ENCODE measurements around the gene UQCR10.
"Not testable (repeated sequence)": the region's sequence is repeated elsewhere in the genome, so short reads cannot be mapped to it uniquely, and the experiment has no call there.

UQCR10 gene

DNA sequence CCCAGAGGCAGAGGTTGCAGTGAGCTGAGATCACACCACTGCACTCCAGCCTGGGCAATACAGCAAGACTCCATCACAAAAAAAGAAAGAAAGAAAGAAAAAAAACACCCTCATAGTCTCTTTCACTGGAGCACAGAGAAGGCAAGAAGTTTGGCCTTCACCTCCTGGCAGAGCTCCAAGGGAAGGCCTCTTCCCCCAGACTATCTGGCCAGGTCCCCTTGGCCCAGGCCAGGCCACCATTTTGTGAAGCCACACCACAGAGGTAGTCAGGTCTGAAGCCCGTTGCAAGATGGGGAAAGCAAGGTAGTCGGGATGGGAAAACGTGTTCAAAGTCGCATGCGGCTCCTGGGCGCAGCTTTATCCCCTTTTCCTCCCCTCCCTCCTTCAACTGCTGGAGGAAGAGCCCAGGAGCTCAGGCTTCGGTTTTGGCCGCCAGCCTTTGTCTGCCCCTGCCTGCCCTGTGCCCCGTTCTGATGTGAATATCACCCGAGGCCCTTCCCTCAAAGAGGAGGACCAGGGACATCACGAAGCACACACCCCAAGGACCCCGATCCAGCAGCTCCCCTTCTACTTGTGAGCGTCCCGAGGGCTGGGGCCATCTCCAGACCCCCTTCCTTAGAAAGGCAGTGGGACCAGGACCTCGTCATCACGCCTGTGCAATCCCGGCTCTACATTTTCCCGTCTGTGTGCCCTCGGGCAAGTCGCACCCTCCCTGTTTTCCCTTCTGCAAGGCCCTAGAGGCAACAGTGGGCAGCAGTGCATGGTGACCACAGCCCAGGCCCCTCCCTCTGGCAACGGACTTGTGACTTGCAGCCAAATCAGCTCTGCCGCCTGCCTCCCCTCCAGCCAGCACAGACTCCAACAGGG is 29.7 kb upstream of the UQCR10 start:
- DNase-seq, result no peak

DNA sequence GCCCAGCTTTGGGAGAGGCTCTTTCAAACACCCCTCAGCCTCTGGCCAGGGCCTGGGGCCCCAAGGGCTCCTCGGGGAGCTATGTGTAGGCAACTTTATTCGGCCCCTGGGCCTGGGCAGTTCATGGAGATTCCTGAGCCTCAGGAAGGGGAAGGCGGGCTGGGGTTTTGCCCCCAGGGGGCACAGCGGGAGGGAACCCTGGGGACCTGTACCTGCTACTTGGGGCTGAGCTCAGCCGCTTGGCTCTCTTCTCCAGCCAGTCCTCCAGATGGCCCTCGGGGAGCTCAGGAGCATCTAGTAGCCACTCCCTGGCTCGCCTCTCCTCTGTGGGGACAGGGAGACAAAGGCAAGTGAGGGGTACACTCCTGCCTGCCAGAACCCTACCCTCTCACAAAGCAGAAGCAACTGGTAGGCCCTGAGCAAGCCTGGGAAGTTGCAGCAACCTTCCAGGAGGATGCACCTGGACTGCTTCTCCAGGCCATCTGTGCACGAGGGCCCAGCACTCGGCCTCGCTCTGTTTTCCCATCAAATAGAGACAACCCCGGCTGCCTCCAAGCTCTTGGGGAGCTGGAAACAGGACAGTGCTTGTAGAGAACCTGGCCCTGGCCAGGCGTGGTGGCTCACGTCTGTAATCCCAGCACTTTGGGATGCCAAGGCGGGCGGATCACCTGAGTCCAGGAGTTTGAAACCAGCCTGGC is 28.9 kb upstream of the UQCR10 start:
- DNase-seq, result no peak

DNA sequence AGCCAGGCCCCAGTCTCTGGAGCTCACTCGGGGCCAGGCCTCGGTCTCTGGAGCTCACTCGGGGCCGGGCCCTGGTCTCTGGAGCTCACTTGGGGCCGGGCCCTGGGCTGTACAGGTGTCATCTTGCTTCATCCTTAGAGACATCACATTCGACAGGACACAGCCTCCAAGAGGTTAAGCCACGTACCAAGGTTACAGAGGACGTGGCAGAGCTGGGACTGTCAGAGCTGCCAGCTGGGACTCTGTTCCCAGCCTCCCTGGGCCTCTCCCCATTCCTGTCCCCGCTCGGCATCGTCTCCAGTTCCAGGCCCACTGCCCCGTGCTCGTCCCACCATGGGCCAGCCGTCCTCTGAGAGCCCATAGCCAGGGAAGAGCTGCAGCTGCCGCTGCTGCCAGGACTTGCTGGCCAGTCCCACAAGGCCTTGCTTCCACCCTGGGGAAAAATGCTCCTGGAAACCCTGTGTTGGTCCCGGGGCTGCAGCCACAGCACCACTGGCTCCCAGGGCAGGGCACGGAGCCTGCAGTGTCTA is 27.8 kb upstream of the UQCR10 start:
- DNase-seq, result no peak

DNA sequence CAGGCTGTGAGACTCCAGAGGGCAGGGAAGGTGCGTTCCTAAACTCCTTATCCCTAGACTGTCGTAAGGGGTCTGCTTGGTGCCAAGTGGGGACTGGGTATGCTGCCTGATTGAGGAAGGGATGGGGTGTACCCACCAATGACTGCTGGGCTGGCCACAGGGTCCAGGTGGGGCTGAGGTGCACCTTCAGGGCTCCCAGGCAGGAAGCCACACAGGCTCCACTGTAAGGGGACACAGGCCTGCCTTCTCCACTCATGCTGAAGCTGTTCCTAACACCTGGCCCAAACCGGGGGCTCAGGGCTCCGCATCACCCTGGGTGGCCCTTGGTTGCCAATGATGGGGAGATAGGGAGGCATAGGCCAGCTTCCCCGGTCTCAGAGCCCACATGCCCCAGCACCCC is 27.0 kb upstream of the UQCR10 start:
- DNase-seq, result no peak

DNA sequence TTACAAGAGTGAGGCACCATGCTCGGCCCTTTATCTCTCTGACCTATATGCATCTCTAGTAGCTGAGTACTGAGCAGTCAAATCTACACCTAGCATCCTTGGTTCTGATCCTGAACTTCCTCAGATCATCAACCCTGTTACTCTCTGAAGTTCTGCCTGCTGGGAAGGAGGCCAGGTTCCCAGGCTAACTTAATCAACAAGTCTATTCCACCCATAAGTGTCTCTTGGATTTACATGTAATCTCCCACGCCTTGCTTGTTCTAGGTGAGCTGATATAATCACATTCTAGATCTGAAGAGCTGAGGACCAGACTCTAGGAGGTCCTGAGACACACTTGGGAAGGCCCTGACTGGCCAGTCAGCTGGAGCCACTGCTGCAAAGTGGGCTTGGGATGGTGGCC is 25.2 kb upstream of the UQCR10 start:
- no peak for DNase-seq

DNA sequence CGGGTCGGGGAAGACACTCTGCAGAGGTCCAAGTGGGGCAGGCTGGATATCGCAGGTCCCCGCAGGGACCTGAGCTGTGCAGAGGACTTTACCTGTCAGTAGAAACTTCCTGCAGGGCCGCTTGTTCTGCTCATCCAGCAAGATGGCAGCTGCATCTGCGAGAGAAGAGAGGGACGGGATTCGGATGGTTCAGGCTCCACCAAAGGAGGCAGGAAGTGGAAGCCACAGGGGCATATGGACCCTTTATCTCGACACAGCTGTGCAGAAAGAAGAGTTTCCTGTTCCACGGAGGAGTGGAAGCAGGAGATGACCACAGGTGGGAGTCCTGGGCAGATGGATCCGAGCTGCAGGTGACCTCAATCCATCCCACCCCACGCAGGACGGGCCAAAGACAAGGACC is 24.8 kb upstream of the UQCR10 start:
- no peak for DNase-seq

DNA sequence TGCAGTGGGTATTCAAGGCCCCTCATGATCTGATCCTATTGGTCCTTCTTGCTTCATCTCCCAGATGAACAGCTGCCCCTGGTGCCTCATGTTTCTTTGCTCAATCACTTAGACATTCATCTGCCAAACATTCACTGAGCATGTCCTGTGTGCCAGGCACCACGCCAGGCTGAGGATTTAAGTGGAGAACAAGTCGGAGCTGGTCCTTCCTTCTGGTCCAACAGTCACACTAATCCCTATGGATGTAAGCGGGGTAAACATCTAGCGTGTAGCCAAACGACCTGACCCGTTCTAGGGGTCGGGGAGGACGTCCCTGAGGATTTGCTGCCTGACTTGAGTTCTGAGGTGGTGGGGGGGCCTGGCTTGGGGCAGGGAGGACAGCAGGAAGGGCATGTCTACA is 22.3 kb upstream of the UQCR10 start:
- no peak for DNase-seq

DNA sequence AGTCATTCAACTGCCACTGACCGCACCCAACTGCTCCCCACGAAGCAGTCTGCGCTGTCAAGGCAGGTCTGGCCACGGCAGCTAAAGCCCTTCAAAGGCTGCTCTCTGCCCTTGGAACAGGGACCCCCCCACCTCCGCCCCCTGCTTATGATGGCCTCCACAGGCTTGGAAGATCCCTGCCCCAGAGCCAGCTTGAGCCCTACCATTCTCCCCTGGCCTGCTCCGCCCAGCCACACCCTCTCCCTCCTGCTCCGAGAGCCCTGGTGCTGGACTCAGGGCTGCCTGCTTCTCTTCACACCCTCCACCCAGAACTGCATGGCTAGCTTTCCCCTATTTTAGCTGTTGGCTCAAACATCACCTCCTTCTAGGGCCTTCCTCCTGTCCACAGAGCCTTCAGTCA is 19.3 kb upstream of the UQCR10 start:
- DNase-seq, result no peak

DNA sequence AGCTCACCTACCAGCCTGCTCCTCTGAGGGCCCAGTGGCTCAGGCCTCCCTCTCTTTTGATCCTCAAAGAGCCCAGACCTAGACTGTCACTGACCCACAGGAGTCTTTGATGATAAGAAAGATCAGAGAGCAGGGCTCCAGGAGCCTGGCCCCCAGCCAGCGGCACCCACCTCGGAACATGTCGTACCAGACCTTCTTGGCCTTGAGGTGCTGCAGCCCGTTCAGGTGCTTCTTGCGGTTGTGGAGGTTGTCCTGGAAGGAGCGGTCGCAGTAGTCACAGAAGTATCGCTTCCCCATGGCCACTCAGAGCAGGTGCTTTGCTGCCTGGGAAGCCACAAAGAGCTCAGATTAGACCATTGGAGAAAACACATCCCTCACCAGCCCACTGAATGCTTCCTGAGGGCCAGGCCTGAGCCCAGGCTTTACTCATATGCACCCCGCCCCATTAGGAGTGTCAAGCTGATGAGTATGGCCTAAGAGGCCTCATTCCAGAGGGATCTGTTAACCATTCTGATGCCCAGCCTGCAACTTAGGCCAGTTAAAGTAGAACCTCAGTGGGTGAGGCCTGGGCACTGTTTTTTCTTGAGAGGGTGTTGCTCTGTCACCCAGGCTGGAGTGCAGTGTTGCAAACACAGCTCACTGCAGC is 18.8 kb upstream of the UQCR10 start:
- no peak for DNase-seq

DNA sequence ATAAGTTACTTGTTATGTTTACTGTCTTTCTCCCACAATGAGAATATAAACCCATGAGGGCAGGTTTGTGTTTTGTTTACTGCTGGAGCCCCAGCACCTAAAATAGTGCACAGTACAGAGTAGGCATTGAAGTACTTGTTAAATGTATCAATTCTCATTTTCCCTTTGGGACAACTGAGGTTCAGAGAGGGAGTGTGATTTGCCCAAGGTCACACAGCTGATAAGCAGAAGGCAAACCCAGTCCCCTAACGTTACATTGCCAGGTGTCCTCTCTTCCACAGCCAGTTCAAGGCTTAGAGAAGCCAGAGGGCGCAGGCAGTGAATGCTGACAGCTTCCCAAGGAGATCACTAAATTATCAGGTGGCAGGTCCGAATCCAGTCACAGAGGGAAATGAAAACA is 17.1 kb upstream of the UQCR10 start:
- no peak for DNase-seq

DNA sequence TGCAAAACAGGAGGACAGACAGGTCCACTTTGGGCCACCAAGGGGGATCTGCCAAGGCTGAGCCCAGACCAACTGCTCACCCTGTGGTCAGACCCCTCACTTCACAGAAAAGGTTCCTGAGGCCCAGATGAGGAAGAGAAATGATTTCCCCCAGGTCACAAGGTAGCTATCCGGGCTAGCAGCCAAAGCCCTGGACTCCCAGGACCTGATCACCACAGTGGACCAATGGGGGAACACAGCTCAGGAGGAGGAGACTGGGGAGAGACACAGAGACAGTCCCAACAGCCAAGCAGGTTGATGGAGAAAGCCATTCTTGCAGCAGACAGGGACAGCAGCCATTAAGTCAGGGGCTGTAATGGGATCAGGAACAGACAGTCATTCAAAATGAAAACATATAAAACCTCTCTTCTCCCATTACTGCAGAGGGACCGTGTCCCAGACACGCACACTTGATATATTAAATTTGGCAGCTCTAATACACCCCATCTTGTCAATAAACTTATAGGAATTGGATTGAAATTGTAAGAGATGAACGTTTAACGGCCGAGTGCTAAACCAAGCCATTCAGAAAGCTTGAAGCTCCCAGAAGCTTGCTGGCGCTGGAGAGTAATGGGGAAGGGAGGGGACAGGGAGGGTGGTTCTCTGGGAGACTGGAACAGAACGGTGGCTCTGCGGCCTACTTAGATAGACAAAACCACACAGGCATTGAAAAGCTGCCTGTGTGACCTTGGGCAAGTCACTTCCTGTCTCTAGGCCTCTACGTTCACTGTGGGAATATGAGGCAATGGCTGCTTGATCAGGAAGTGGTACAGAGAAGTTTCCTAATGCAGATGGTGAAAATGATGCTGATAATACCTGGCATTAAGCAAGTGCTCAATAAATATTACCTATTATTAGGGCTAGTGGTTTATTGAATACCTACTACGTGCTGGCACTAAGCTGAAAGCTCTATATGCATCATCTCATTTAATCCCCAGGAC is 16.3 kb upstream of the UQCR10 start:
- peak; percentile 75 to 83 for DNase-seq

DNA sequence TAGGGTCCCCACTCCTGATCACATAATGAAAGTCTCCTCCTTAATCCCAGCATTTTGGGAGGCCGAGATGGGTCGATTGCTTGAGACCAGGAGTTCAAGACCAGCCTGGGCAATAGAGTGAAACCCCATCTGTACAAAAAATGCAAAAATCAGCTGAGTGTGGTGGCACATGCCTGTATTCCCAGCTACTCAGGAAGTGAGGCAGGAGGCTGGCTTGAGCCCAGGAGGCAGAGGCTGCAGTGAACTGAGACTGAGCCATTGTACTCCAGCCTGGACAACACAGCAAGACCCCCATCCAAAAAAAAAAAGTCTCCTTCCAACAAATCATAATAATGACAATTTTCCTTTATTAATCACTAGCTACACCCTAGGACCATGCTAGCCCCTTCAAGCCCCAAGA is 15.5 kb upstream of the UQCR10 start:
- no peak for DNase-seq

DNA sequence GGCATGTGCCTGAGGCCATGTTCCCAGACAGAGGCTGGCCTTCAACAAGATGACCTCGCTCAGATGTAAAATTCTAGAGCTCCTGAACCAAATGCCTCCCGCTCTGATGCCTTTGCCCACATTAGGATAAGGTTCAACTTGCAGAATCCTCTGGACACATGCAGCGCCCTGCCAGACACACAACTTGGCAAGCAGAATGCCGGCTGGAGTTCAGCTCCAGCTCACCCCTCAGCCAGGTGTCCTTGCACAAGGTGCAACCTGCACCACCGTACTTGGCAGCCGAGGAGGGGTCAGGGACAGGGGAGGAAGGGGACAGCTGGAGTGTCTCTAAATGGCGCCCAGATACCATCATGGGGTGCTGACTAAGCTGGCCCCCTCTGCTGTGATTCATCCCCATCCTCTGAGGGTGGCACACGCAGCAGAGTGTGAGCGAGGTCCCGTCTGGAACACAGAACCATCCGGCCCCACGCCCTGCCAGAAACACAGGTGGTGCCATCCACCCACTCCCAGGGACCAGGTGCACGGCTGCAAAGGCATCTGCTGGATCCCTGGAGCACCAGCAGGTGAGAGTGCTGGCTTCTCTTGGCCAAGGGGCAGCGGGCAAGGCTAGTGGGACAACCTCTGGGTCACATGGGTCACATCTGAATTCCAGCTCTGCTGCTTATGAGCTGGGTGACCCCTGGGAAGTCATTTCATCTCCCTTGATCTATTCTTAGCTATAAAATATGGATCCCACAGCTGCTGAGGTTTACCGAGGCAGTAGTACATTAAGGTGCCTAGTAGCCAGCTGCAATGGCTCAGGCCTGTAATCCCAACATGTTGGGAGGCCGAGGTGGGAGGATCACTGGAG is 13.1 kb upstream of the UQCR10 start:
- DNase-seq, result no peak

DNA sequence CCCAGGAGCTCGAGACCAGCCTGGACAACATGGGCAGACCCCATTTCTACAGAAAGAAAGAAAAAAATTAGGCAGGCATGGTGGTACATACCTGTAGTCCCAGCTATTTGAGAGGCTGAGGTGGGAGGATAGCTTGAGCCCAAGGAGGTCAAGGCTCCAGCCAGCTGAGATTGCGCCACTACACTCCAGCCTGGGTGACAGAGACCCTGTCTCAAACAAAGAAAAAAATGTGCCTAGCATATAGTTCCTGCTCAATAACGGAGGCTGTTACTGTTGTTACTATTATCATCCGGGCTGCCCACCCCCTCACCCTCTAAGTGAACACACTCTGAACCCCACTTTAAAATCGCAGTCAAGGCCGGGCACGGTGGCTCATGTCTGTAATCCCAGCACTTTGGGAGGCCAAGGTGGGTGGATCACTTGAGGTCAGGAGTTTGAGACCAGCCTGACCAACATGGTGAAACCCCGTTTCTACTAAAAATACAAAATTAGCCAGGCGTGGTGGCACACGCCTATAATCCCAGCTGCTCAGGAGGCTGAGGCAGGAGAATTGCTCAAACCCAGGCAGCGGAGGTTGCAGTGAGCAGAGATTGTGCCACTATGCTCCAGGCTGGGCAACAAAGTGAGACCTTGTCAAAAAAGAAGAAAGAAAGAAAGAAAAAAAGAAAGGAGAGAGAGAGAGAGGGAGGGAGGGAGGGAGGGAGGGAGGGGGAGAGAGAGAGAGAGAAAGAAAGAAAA is 12.3 kb upstream of the UQCR10 start:
- not testable (repeated sequence) for DNase-seq

DNA sequence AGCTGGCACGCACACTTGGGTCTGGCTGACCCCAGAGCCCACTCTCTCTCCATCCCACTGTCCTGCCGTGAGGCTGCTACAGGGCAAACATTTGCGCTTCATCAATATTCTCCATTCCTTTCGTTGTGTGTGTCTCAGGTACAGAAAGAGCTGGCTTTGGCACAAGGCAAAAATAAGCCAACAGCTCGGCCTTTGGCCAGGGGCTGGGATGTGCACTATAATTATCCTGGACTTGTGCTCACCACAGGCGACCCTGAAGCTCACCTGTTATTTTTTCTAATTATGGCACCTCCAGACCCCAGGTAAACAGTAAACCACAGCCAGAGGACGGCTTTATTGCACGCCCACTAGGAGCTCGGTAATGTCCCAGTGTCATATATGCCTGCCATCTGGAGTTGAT is 11.3 kb upstream of the UQCR10 start:
- no peak for DNase-seq

DNA sequence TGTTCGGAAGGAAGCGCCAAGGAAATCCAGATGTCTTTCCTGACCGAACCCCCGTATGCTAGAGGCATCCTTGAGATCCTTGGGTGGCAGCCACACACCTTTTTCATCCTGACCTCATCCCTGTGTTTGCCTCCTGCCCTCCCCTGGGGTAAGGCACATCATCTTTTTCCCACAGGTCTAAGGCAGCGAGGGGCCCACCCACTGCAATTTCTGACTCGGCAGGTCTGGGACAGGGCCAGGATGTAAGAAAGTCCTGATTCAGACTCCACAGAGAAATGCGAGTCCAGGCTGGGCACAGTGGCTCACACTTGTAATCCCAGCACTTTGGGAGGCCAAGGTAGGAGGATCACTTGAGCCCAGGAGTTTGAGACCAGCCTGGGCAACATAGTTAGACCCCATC is 10.8 kb upstream of the UQCR10 start:
- DNase-seq, result no peak

DNA sequence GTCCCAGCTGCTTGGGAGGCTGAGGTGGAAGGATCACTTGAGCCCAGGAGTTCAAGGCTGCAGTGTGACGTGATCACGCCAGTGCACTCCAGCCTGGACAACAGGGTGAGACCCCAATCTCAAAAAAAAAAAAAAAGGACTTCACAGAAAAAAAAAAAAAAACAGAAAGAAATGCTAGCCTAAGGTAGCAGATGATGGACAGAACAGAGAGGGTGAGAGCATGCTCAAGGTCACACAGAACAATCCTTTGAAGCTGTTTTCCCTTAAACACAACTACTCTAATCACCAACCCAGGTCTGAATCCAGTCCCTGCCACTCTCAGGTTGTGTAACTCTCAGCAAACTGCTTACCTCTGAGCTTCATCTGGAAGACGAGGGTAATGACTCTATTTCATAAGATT is 10.1 kb upstream of the UQCR10 start:
- DNase-seq, result no peak

DNA sequence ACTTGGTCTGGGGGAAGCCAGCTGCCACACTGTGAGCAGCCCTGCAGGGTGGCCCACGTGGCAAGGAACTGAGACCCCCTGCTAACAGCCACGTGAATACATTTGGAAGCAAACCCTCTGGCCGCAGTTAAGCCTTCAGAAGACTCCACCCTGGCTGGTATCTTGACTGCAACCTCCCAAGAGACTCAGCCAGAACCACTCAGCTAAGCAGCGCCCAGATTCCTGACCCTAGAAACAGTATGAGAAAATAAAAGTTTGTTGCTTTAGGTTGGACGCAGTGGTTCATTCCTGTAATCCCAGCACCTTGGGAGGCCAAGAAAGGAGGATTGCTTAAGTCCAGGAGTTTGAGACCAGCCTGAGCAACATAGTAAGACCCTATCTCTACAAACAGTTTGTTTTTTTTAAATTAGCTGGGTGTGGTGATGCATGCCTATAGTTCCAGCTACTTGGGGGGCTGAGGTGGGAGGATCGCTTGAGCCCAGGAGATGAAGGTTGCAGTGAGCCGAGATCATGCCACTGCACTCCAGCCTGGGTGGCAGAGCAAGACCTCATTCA is 9.0 kb upstream of the UQCR10 start:
- DNase-seq, result no peak

DNA sequence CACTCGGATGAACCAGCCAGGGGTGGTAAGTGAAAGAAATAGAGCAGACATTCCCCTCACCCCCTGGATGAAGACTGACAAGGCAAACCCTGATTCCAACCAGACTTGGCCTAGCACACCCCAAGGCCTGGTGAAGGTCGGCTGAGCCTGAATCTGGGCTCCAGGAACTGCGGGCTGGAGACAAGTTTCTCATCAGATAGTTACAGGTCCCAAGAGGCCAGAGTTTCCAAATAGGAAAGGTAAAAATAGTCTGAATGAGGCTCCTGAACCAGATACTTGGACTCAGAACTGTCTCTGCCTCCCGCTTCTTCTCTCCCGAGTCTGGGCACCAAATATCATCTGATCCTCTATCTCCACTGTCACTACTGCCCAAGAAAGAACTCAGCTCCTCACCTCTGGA is 8.2 kb upstream of the UQCR10 start:
- no peak for DNase-seq

DNA sequence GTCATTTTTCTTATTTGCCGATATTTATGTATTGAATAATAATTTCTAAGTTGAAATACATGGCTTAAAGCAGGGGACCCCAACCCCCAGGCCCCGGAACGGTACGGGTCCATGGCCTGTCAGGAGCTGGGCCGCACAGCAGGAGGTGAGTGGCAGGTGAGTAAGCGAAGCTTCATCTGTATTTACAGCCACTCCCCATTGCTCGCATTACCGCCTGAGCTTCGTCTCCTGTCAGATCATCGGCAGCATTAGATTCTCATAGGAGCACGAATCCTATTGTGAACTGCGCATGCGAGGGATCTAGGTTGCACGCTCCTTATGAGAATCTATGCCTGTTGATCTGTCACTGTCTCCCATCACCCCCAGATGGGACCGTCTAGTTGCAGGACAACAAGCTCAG is 4.9 kb upstream of the UQCR10 start:
- no peak for DNase-seq

Data from Kasumi-1 (cell line).